NT2/D1 (cell line): ENCODE measurements around the gene MAPK12.

Experiments used
- DNase-seq: peaks from one replicate; pipeline ENCODE4 v3.0.0-alpha.2; 2011; ENCODE audit warnings: low read depth, low spot score
- H3K27me3 ChIP-seq: 2 replicates; pipeline ENCODE4 v1.6.0; 2011; ENCODE audit warnings: mild to moderate bottlenecking; ENCODE audit not compliant: insufficient read length, insufficient read depth
- H3K36me3 ChIP-seq: 2 replicates; pipeline ENCODE4 v1.6.1; 2011; ENCODE audit warnings: mild to moderate bottlenecking, low read length, mixed read lengths; ENCODE audit not compliant: insufficient read depth, insufficient read length
- H3K4me1 ChIP-seq: 2 replicates; pipeline ENCODE4 v1.5.1; 2011; ENCODE audit not compliant: insufficient read depth, insufficient read length
- H3K4me3 ChIP-seq: 2 replicates; pipeline ENCODE4 v1.5.1; 2011; ENCODE audit warnings: low read depth; ENCODE audit not compliant: insufficient read length
- H3K9ac ChIP-seq: 2 replicates; pipeline ENCODE4 v1.6.0; 2011; ENCODE audit warnings: low read depth; ENCODE audit not compliant: insufficient read length
- H3K9me3 ChIP-seq: 2 replicates; pipeline ENCODE4 v1.5.1; 2011; ENCODE audit warnings: mild to moderate bottlenecking, low read length; ENCODE audit not compliant: insufficient read depth
- SUZ12 ChIP-seq: IDR thresholded peaks from 2 replicates; pipeline ENCODE4 v1.6.1; 2011; ENCODE audit not compliant: insufficient read length, insufficient read depth; ENCODE audit errors: extremely low read depth
- YY1 ChIP-seq: IDR thresholded peaks from 2 replicates; pipeline ENCODE4 v1.6.1; 2011; ENCODE audit not compliant: insufficient read length, insufficient read depth
- ZNF274 ChIP-seq: IDR thresholded peaks from 2 replicates; pipeline ENCODE4 v1.6.1; 2011; ENCODE audit warnings: mild to moderate bottlenecking, low read depth, low read length

Gene MAPK12

DNA sequence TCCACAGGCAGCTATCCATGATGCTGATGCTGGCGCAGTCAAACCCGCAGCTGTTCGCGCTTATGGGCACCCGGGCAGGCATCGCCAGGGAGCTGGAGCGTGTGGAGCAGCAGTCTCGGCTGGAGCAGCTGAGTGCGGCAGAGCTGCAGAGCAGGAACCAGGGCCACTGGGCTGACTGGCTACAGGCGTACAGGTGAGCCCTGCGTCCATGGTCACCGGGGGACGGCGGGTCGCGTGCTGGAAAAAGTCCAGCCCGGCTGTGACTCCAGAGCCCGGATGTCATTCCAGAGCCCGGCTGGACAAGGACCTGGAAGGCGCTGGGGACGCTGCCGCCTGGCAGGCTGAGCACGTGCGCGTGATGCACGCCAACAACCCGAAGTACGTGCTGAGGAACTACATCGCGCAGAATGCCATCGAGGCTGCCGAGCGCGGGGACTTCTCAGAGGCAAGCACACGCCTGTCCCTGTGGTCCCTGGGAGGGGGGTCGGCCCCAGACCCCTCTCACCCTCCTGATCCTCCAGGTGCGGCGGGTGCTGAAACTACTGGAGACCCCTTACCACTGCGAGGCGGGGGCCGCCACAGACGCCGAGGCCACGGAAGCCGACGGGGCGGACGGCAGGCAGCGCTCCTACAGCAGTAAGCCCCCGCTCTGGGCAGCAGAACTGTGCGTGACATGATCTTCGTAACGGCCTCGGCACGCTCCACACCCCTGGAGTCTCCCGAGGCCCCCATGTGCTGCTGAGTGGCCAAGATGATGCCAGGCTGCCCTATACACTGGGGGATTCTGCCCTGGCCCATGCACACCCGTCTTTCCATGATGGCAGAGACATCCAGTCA, 44.6 kb downstream of the MAPK12 start:
- no peak for TF ChIP-seq YY1
- no peak for TF ChIP-seq SUZ12
- no peak for TF ChIP-seq ZNF274

GRCh38 chr22:50216055-50216683, 45.3 kb downstream of the MAPK12 start:
- no peaks in the 10 kb centered on the region for H3K9me3 ChIP-seq
- H3K27me3 ChIP-seq, result no peaks in the 10 kb centered on the region
- no peak for TF ChIP-seq YY1
- TF ChIP-seq ZNF274, result no peak
- no peak for TF ChIP-seq SUZ12
- peaks cover 10% of the 10 kb centered on the region for H3K4me1 ChIP-seq
- H3K9ac ChIP-seq, result no peak overlapping the region
- peaks cover 79% of the 10 kb centered on the region for H3K36me3 ChIP-seq
- DNase-seq, result no peak
- no peak overlapping the region for H3K4me3 ChIP-seq

More for the DNA sequence above, 44.6 kb downstream of the MAPK12 start:
- no peaks in the 10 kb centered on the region for H3K27me3 ChIP-seq
- no peak overlapping the region for H3K4me3 ChIP-seq
- peaks cover 84% of the 10 kb centered on the region for H3K36me3 ChIP-seq
- DNase-seq, result no peak
- no peaks in the 10 kb centered on the region for H3K9me3 ChIP-seq
- peaks cover 10% of the 10 kb centered on the region for H3K4me1 ChIP-seq
- H3K9ac ChIP-seq, result no peak overlapping the region

DNA sequence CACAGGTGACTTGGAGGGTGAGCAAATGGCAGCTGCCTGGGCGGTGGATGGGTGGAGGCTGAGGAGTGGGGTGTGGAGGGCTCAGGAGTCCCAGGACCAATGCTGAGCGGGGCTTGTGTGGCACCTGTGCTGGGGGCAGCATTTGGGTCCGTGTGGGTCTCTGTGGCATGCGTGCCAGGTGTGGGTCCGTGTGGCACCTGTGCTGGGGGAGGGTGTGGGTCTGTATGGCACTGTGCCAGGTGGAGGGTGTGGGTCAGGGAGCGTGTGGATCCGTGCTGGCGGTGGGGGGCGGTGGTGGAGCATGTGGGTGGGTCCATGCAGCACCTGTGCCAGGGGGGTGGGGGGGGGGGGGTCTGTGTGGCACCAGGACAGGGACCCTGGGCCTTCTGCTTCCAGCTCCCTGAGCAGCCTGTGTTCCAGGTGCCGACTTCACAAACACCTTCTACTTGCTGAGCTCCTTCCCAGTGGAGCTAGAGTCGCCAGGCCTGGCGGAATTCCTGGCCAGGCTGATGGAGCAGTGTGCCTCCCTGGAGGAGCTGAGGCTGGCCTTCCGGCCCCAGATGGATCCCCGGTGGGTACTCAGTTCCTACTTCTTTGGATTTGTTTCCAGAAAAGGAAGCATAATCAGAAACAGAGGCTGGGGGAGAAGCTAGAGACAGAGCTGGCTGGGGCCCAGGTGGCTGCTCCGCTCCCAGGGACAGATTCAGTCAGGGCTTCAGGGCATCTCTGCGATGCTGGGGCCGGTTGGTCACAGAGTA, 46.0 kb downstream of the MAPK12 start:
- Histone ChIP-seq H3K4me1 (peaks cover 10% of the 10 kb centered on the region), H3K27me3 (no peaks in the 10 kb centered on the region), H3K4me3 (no peak overlapping the region), H3K36me3 (peaks cover 79% of the 10 kb centered on the region), H3K9me3 (no peaks in the 10 kb centered on the region), H3K9ac (no peak overlapping the region)
- TF ChIP-seq YY1, result no peak
- TF ChIP-seq ZNF274, result no peak
- TF ChIP-seq SUZ12, result no peak
- DNase-seq, result no peak

GRCh38 chr22:50213263-50213662, 48.2 kb downstream of the MAPK12 start:
- no peak overlapping the region for H3K9ac ChIP-seq
- no peak overlapping the region for H3K4me3 ChIP-seq
- TF ChIP-seq ZNF274, result no peak
- no peak for TF ChIP-seq YY1
- TF ChIP-seq SUZ12, result no peak
- H3K4me1 ChIP-seq, result peaks cover 4% of the 10 kb centered on the region
- H3K9me3 ChIP-seq, result no peaks in the 10 kb centered on the region
- H3K27me3 ChIP-seq, result no peaks in the 10 kb centered on the region
- no peak for DNase-seq
- H3K36me3 ChIP-seq, result peaks cover 74% of the 10 kb centered on the region

GRCh38 chr22:50211147-50211546, 50.3 kb downstream of the MAPK12 start:
- H3K27me3 ChIP-seq, result no peaks in the 10 kb centered on the region
- peaks cover 68% of the 10 kb centered on the region for H3K36me3 ChIP-seq
- no peak overlapping the region for H3K4me3 ChIP-seq
- TF ChIP-seq YY1, result no peak
- no peak for TF ChIP-seq ZNF274
- TF ChIP-seq SUZ12, result no peak
- H3K9ac ChIP-seq, result no peak overlapping the region
- no peak for DNase-seq
- H3K4me1 ChIP-seq, result peaks cover 8% of the 10 kb centered on the region
- H3K9me3 ChIP-seq, result no peaks in the 10 kb centered on the region

- Histone ChIP-seq H3K4me3 (no peak overlapping the region), H3K4me1 (peaks cover 13% of the 10 kb centered on the region), H3K9ac (no peak overlapping the region), H3K36me3 (peaks cover 66% of the 10 kb centered on the region), H3K27me3 (no peaks in the 10 kb centered on the region), H3K9me3 (no peaks in the 10 kb centered on the region)
- TF ChIP-seq SUZ12, result no peak
- no peak for TF ChIP-seq ZNF274
- TF ChIP-seq YY1, result no peak
- DNase-seq, result no peak
Measured at GRCh38 chr22:50210378-50211139, 50.9 kb downstream of the MAPK12 start.
